ENCODE results near the gene PNCK. TPM values are rescaled to one million over a fixed set of nuclear protein-coding genes. Genes with fewer than 3 reads are reported as not detected.

The PNCK gene
- total and polyA plus RNA-seq, 10 of the 15 experiments (the other 5 are each of a cell fraction or from before 2014, with no cell fraction given) = 0.21 to 0.67 (median 0.54) TPM; not detected in 7

GRCh38 chrX:153692611-153693156, 19.1 kb upstream of the PNCK start:
- intact Hi-C loops (cut with micrococcal nuclease; ENCODE audit: unreplicated experiment) = no loop called here

GRCh38 chrX:153692003-153692402, 18.4 kb upstream of the PNCK start:
- Histone ChIP-seq H4K20me1 (ENCODE audit: control insufficient read depth, insufficient read depth) (no peaks in the 10 kb centered on the region), H3K4me1 (ENCODE audit: control insufficient read depth, insufficient read depth, low read length) (no peaks in the 10 kb centered on the region), H3K4me3 (no peak overlapping the region), H2AFZ (ENCODE audit: control insufficient read depth, low read depth, low read length) (no peak overlapping the region), H3K79me2 (ENCODE audit: control insufficient read depth, insufficient read depth, low read length) (no peaks in the 10 kb centered on the region), H3K9me3 (replicated peaks; ENCODE audit: control insufficient read depth, insufficient read depth, low read length) (no peaks in the 10 kb centered on the region), H3K36me3 (ENCODE audit: control insufficient read depth in 2 of 2, insufficient read depth in 2 of 2, low read length in 1 of 2) (no peaks in the 10 kb centered on the region), H3K4me2 (ENCODE audit: control insufficient read depth, insufficient read depth) (no peak overlapping the region), H3K27ac (ENCODE audit: control insufficient read depth, insufficient read depth) (no peak overlapping the region), H3K27me3 (replicated peaks in 1 of 2; ENCODE audit: control insufficient read depth in 2 of 2, insufficient read depth in 2 of 2, low read length in 1 of 2) (no peaks in the 10 kb centered on the region), H3K9ac (ENCODE audit: control insufficient read depth, insufficient read depth, low read length) (no peak overlapping the region)
- ChIA-PET RAD21 (ENCODE audit: unreplicated experiment) (no interaction called here), SMC1A (ENCODE audit: uncharacterized antibody, unreplicated experiment) (no interaction called here), POLR2A (no interaction called here), CTCF (no interaction called here)
- intact Hi-C loops (cut with micrococcal nuclease; ENCODE audit: unreplicated experiment) (no loop called here), in situ Hi-C loops (cut with MboI) (no loop called here)
- ATAC-seq = no peak
- WGBS (ENCODE audit: insufficient coverage, insufficient replicate concordance, low lambda C conversion rate, missing lambda C conversion rate) = 43% methylated on average over 4 of the region's 4 CpGs
- FAIRE-seq = no peak
- no peak for DNase-seq (ENCODE audit: low read depth, low spot score)
- no TSS peak for BruUV-seq (replicated peaks)
- TF ChIP-seq ZBED1 (IDR thresholded peaks at IDR 0.05; ENCODE audit: borderline replicate concordance) (no peak), ELK1 (IDR thresholded peaks at IDR 0.05; ENCODE audit: low read depth, low read length) (no peak), NRF1 (conservative IDR thresholded peaks at IDR 0.05; ENCODE audit: low read depth, low read length) (no peak), ZNF217 (IDR thresholded peaks at IDR 0.05) (no peak), NFYA (IDR thresholded peaks at IDR 0.05; ENCODE audit: borderline replicate concordance, low read depth, low read length) (no peak), MLLT1 (IDR thresholded peaks at IDR 0.05) (no peak), E2F8 (IDR thresholded peaks at IDR 0.05; ENCODE audit: low read depth, partially characterized antibody) (no peak)

More at GRCh38 chrX:153692611-153693156, 19.1 kb upstream of the PNCK start:
- no peak for ATAC-seq
- Histone ChIP-seq H3K4me1 (ENCODE audit: control insufficient read depth, insufficient read depth, low read length) (no peaks in the 10 kb centered on the region), H4K20me1 (ENCODE audit: control insufficient read depth, insufficient read depth) (no peaks in the 10 kb centered on the region), H3K9me3 (replicated peaks; ENCODE audit: control insufficient read depth, insufficient read depth, low read length) (no peaks in the 10 kb centered on the region), H3K9ac (ENCODE audit: control insufficient read depth, insufficient read depth, low read length) (no peak overlapping the region), H3K27ac (ENCODE audit: control insufficient read depth, insufficient read depth) (no peak overlapping the region), H3K79me2 (ENCODE audit: control insufficient read depth, insufficient read depth, low read length) (no peaks in the 10 kb centered on the region), H3K4me3 (no peak overlapping the region), H3K36me3 (ENCODE audit: control insufficient read depth in 2 of 2, insufficient read depth in 2 of 2, low read length in 1 of 2) (no peaks in the 10 kb centered on the region), H3K4me2 (ENCODE audit: control insufficient read depth, insufficient read depth) (no peak overlapping the region), H3K27me3 (replicated peaks in 1 of 2; ENCODE audit: control insufficient read depth in 2 of 2, insufficient read depth in 2 of 2, low read length in 1 of 2) (no peaks in the 10 kb centered on the region), H2AFZ (ENCODE audit: control insufficient read depth, low read depth, low read length) (no peak overlapping the region)
- WGBS (ENCODE audit: insufficient coverage, insufficient replicate concordance, low lambda C conversion rate, missing lambda C conversion rate) = 27% methylated on average over 24 of the region's 24 CpGs
- ChIA-PET SMC1A (ENCODE audit: uncharacterized antibody, unreplicated experiment) (no interaction called here), RAD21 (ENCODE audit: unreplicated experiment) (no interaction called here), CTCF (no interaction called here), POLR2A (no interaction called here)
- BruUV-seq (replicated peaks) = no TSS peak
- TF ChIP-seq RFX5 (IDR thresholded peaks at IDR 0.05; ENCODE audit: low read depth, low read length) (no peak), STAT3 (IDR thresholded peaks at IDR 0.05; ENCODE audit: low read depth, low read length) (no peak), SMAD1 (IDR thresholded peaks at IDR 0.05; ENCODE audit: low read depth, partially characterized antibody) (no peak), YY1 (IDR thresholded peaks at IDR 0.05; ENCODE audit: low read depth, low read length) (no peak), RBBP5 (conservative IDR thresholded peaks at IDR 0.05) (no peak), MTA3 (IDR thresholded peaks at IDR 0.05; ENCODE audit: borderline replicate concordance, low read length) (no peak), SIX5 (IDR thresholded peaks at IDR 0.05; ENCODE audit: low read depth, low read length, severe bottlenecking) (no peak), ZNF622 (IDR thresholded peaks at IDR 0.05) (no peak), CBX5 (IDR thresholded peaks at IDR 0.05; ENCODE audit: low read depth) (no peak), POLR2A (IDR thresholded peaks at IDR 0.05; ENCODE audit: low read depth, low read length) (no peak), LARP7 (IDR thresholded peaks at IDR 0.05) (no peak), IRF4 (IDR thresholded peaks at IDR 0.05; ENCODE audit: low read depth, low read length) (no peak), KDM1A (IDR thresholded peaks at IDR 0.05; ENCODE audit: borderline replicate concordance) (no peak)
- DNase-seq (ENCODE audit: low read depth, low spot score) = no peak
- in situ Hi-C loops (cut with MboI) = no loop called here
- no peak for FAIRE-seq
